Measurements from ENCODE around the gene TXNDC16. TPM values are rescaled to one million over a fixed set of nuclear protein-coding genes. Genes with fewer than 3 reads are reported as not detected.
A peak's percentile ranks its signal among the peaks of the same experiment; 100 is the strongest.

The TXNDC16 gene
- total RNA-seq, 1 donor from 2014 or later: 6.2 TPM

- Mint-ChIP-seq H3K4me3 (no peak overlapping the region), H3K9me3 (peaks cover 21% of the 10 kb centered on the region), H3K27ac (no peak overlapping the region), H3K36me3 (ENCODE audit: low read depth) (peaks cover 62% of the 10 kb centered on the region), H3K4me1 (peaks cover 15% of the 10 kb centered on the region), H3K27me3 (no peaks in the 10 kb centered on the region)
- intact Hi-C loops (cut with micrococcal nuclease): no loop called here
- no peak for DNase-seq
These were observed 96.8 kb downstream of the TXNDC16 start for GRCh38 chr14:52455291-52456088.

GRCh38 chr14:52447236-52447635, 105.1 kb downstream of the TXNDC16 start:
- H3K27ac Mint-ChIP-seq: no peak overlapping the region
- H3K4me3 Mint-ChIP-seq: no peak overlapping the region
- DNase-seq: no peak
- peaks cover 15% of the 10 kb centered on the region for H3K4me1 Mint-ChIP-seq
- peaks cover 73% of the 10 kb centered on the region for H3K36me3 Mint-ChIP-seq (ENCODE audit: low read depth)
- no peaks in the 10 kb centered on the region for H3K27me3 Mint-ChIP-seq
- intact Hi-C loops (cut with micrococcal nuclease): no loop called here
- H3K9me3 Mint-ChIP-seq: peaks cover 40% of the 10 kb centered on the region

GRCh38 chr14:52446355-52446754, 106.0 kb downstream of the TXNDC16 start:
- no peak overlapping the region for H3K27ac Mint-ChIP-seq
- peaks cover 34% of the 10 kb centered on the region for H3K9me3 Mint-ChIP-seq
- intact Hi-C loops (cut with micrococcal nuclease): no loop called here
- H3K36me3 Mint-ChIP-seq (ENCODE audit: low read depth): peaks cover 65% of the 10 kb centered on the region
- peaks cover 15% of the 10 kb centered on the region for H3K4me1 Mint-ChIP-seq
- no peak for DNase-seq
- no peaks in the 10 kb centered on the region for H3K27me3 Mint-ChIP-seq
- no peak overlapping the region for H3K4me3 Mint-ChIP-seq

- intact Hi-C loops (cut with micrococcal nuclease): no loop called here
- H3K36me3 Mint-ChIP-seq (ENCODE audit: low read depth): peaks cover 48% of the 10 kb centered on the region
- H3K4me3 Mint-ChIP-seq: no peak overlapping the region
- no peak overlapping the region for H3K27ac Mint-ChIP-seq
- H3K9me3 Mint-ChIP-seq: peaks cover 24% of the 10 kb centered on the region
- H3K27me3 Mint-ChIP-seq: no peaks in the 10 kb centered on the region
- peaks cover 11% of the 10 kb centered on the region for H3K4me1 Mint-ChIP-seq
- DNase-seq: no peak
These were observed 108.8 kb downstream of the TXNDC16 start for GRCh38 chr14:52443506-52443905.

- intact Hi-C loops (cut with micrococcal nuclease): no loop called here
- no peak for DNase-seq
- peaks cover 16% of the 10 kb centered on the region for H3K9me3 Mint-ChIP-seq
- no peak overlapping the region for H3K4me3 Mint-ChIP-seq
- H3K27me3 Mint-ChIP-seq: no peaks in the 10 kb centered on the region
- H3K4me1 Mint-ChIP-seq: peaks cover 9% of the 10 kb centered on the region
- H3K36me3 Mint-ChIP-seq (ENCODE audit: low read depth): peaks cover 47% of the 10 kb centered on the region
- H3K27ac Mint-ChIP-seq: no peak overlapping the region
These were observed 109.7 kb downstream of the TXNDC16 start for GRCh38 chr14:52442602-52443001.

GRCh38 chr14:52442166-52442565, 110.1 kb downstream of the TXNDC16 start:
- no peaks in the 10 kb centered on the region for H3K27me3 Mint-ChIP-seq
- intact Hi-C loops (cut with micrococcal nuclease): no loop called here
- H3K9me3 Mint-ChIP-seq: peaks cover 13% of the 10 kb centered on the region
- no peak overlapping the region for H3K27ac Mint-ChIP-seq
- H3K4me3 Mint-ChIP-seq: no peak overlapping the region
- peaks cover 48% of the 10 kb centered on the region for H3K36me3 Mint-ChIP-seq (ENCODE audit: low read depth)
- H3K4me1 Mint-ChIP-seq: peaks cover 13% of the 10 kb centered on the region
- DNase-seq: no peak

GRCh38 chr14:52439476-52439875, 112.8 kb downstream of the TXNDC16 start:
- H3K4me1 Mint-ChIP-seq: peaks cover 15% of the 10 kb centered on the region
- DNase-seq: no peak
- no peaks in the 10 kb centered on the region for H3K27me3 Mint-ChIP-seq
- H3K4me3 Mint-ChIP-seq: no peak overlapping the region
- peaks cover 13% of the 10 kb centered on the region for H3K9me3 Mint-ChIP-seq
- intact Hi-C loops (cut with micrococcal nuclease): no loop called here
- H3K27ac Mint-ChIP-seq: no peak overlapping the region
- peaks cover 39% of the 10 kb centered on the region for H3K36me3 Mint-ChIP-seq (ENCODE audit: low read depth)

- intact Hi-C loops (cut with micrococcal nuclease): no loop called here
- Mint-ChIP-seq H3K4me1 (peaks cover 10% of the 10 kb centered on the region), H3K9me3 (no peaks in the 10 kb centered on the region), H3K4me3 (no peak overlapping the region), H3K27me3 (no peaks in the 10 kb centered on the region), H3K27ac (no peak overlapping the region), H3K36me3 (ENCODE audit: low read depth) (peaks cover 31% of the 10 kb centered on the region)
- no peak for DNase-seq
These were observed 117.3 kb downstream of the TXNDC16 start for GRCh38 chr14:52434955-52435354.

- Mint-ChIP-seq H3K27ac (no peak overlapping the region), H3K27me3 (no peaks in the 10 kb centered on the region), H3K4me3 (no peak overlapping the region), H3K4me1 (peaks cover 14% of the 10 kb centered on the region), H3K36me3 (ENCODE audit: low read depth) (peaks cover 34% of the 10 kb centered on the region), H3K9me3 (peaks cover 10% of the 10 kb centered on the region)
- DNase-seq: no peak
- intact Hi-C loops (cut with micrococcal nuclease): no loop called here
These were observed 121.8 kb downstream of the TXNDC16 start for GRCh38 chr14:52430474-52430873.

GRCh38 chr14:52429451-52429850, 122.9 kb downstream of the TXNDC16 start:
- Mint-ChIP-seq H3K4me3 (no peak overlapping the region), H3K27me3 (no peaks in the 10 kb centered on the region), H3K4me1 (peaks cover 12% of the 10 kb centered on the region), H3K36me3 (ENCODE audit: low read depth) (peaks cover 32% of the 10 kb centered on the region), H3K9me3 (peaks cover 10% of the 10 kb centered on the region), H3K27ac (no peak overlapping the region)
- no peak for DNase-seq
- intact Hi-C loops (cut with micrococcal nuclease): no loop called here

- Mint-ChIP-seq H3K27ac (no peak overlapping the region), H3K9me3 (peaks cover 10% of the 10 kb centered on the region), H3K4me3 (no peak overlapping the region), H3K4me1 (peaks cover 16% of the 10 kb centered on the region), H3K36me3 (ENCODE audit: low read depth) (peaks cover 30% of the 10 kb centered on the region), H3K27me3 (no peaks in the 10 kb centered on the region)
- DNase-seq: no peak
- intact Hi-C loops (cut with micrococcal nuclease): no loop called here
These were observed 124.8 kb downstream of the TXNDC16 start for GRCh38 chr14:52427460-52427859.

GRCh38 chr14:52422650-52423356, 129.5 kb downstream of the TXNDC16 start:
- no peak overlapping the region for H3K27ac Mint-ChIP-seq
- intact Hi-C loops (cut with micrococcal nuclease): no loop called here
- H3K27me3 Mint-ChIP-seq: no peaks in the 10 kb centered on the region
- peaks cover 19% of the 10 kb centered on the region for H3K36me3 Mint-ChIP-seq (ENCODE audit: low read depth)
- no peak overlapping the region for H3K4me3 Mint-ChIP-seq
- H3K4me1 Mint-ChIP-seq: peaks cover 26% of the 10 kb centered on the region
- no peak for DNase-seq
- H3K9me3 Mint-ChIP-seq: peaks cover 9% of the 10 kb centered on the region

- Mint-ChIP-seq H3K4me1 (peaks cover 50% of the 10 kb centered on the region), H3K4me3 (no peak overlapping the region), H3K27ac (no peak overlapping the region), H3K9me3 (peaks cover 4% of the 10 kb centered on the region), H3K36me3 (ENCODE audit: low read depth) (peaks cover 11% of the 10 kb centered on the region), H3K27me3 (no peaks in the 10 kb centered on the region)
- intact Hi-C loops (cut with micrococcal nuclease): no loop called here
- DNase-seq: no peak
These were observed 135.2 kb downstream of the TXNDC16 start for GRCh38 chr14:52417139-52417538.

- intact Hi-C loops (cut with micrococcal nuclease): loop anchor here (1.0 to 5.0 kb wide), 7 partner anchors 11 to 567 kb away; partner anchors contain the start of gene GNG2
- Mint-ChIP-seq H3K27ac (peak overlapping the region; percentile 90), H3K27me3 (no peaks in the 10 kb centered on the region), H3K4me3 (peak overlapping the region; percentile 66), H3K4me1 (peaks cover 55% of the 10 kb centered on the region), H3K9me3 (peaks cover 4% of the 10 kb centered on the region), H3K36me3 (ENCODE audit: low read depth) (peaks cover 12% of the 10 kb centered on the region)
- DNase-seq: no peak
These were observed 138.4 kb downstream of the TXNDC16 start for GRCh38 chr14:52413729-52414408.
